CD4-positive, alpha-beta T cell treated with Interleukin-15 for 1 hour (primary cell): ENCODE measurements around the gene KRT10.
"Not testable (repeated sequence)": the region's sequence is repeated elsewhere in the genome, so short reads cannot be mapped to it uniquely, and the experiment has no call there.

Experiments used
- DNase-seq: peaks from one replicate; pipeline ENCODE4 v3.0.0-alpha.2; 2020

Gene KRT10

DNA sequence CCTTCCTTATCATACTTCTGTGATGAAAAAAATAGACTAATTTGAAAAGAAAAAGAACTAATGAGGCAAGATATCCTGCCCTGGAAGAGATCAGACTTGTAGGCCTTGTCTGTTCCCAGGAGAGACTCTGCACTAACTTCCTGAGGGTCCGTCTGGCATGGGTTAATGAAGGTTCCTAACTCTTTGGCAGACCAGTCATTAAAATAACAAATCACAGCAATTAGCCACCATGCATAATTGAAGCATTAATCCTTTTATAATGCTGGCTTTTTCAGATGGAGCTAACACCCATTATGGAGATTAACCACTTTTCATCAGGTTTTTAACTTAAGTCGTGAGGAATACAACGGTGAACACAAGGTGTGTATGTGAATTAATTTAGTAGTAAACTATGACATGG, 10.4 kb upstream of the KRT10 start:
- DNase-seq, result no peak

GRCh38 chr17:40830085-40830776, 7.8 kb upstream of the KRT10 start:
- no peak for DNase-seq

- no peak for DNase-seq
Measured at GRCh38 chr17:40828454-40829044, 6.1 kb upstream of the KRT10 start.

GRCh38 chr17:40827746-40828453, 5.5 kb upstream of the KRT10 start:
- DNase-seq, result no peak

DNA sequence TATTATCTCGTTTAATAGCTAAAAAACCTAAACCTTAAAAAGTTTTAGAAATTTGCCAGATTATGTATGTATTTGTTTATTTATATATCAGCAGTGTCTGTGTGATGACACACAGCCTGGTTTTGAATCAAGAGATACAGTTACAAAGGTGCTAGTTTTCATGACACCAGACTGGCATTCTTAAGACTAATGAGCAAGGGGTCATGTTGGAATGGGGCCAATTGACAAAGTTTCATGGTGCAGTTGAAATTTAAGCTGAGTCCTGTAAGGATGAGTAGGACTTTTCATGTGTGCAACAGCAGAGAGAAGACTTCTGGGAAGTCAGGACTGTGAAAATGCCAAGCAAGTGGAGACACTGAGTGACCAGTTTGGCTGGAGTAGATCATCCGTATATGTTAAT, 3.2 kb upstream of the KRT10 start:
- no peak for DNase-seq

DNA sequence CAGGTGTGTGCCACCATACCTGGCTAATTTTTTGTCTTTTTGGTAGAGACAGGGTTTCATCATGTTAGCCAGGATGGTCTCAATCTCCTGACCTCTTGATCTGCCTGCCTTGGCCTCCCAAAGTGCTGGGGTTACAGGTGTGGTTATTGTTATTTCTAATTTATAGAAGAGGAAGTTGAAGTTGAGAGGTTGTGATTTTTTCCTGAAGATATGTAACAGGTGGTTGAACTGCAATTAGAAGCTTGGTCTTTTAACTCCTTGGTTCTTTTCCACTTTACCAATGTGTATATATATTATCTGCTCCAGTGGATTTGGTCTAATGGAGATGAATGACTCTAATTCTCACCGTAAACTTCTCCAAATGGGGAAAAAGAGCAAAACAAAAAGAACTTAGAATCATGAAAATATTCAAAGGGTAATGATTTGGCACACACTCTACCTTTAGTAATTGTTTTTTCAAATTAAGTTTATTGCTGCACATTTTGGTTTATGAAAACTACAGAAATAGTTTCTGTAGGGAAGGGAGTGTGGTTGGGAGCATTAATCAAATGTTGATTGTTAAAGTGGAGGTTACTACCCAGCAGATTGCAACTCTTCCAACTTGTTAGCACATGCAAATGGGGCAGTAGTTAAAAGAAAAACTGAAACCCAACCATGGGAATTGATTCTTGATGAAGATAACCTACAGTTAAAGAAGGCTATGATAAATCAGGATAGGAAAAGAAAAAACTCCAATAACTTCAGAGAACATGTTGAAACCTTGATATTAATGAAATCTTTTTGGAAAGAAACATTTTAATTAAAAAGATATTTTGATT, 1.8 kb upstream of the KRT10 start:
- DNase-seq, result no peak

DNA sequence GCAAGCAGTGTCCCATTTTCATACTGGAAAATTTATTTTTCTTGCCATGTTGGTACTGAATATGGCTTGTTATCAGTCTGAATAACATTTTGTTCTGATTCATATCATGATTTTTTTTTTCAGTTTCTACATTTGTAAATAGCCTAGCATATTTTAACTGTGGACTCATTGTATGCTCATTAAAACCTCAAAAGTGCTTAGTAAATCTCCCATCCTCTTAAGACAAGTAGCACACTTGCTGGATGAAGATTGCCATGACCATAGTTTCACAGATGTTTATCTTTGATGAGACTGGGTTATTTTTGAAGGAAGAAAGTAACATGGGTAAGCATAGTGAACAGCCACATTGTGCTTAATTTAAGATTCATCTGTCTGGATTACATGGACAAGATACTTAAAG, 878 bp downstream of the KRT10 start:
- no peak for DNase-seq

DNA sequence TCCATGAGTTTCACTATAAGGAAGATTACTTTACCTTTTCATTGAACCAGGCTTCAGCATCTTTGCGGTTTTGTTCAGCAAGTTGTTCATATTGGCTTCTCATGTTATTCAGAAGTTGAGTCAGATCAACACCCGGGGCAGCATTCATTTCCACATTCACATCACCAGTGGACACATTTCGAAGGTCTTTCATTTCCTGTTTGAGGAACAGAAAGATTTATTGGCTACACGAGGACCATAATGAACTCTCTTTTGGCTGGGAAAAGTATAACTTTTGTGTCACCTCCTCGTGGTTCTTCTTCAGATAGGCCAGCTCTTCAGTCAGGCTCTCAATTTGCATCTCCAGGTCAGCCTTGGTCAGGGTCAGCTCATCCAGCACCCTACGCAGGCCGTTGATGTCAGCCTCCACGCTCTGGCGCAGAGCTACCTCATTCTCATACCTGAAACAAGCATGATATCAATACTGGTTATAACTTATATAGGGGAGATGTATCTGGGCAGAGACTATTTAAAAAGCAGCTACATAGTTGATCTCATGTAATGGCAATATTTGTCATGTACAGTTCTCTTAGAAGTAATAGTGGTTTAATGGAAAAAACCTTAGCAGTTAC, 2.1 kb downstream of the KRT10 start:
- no peak for DNase-seq

DNA sequence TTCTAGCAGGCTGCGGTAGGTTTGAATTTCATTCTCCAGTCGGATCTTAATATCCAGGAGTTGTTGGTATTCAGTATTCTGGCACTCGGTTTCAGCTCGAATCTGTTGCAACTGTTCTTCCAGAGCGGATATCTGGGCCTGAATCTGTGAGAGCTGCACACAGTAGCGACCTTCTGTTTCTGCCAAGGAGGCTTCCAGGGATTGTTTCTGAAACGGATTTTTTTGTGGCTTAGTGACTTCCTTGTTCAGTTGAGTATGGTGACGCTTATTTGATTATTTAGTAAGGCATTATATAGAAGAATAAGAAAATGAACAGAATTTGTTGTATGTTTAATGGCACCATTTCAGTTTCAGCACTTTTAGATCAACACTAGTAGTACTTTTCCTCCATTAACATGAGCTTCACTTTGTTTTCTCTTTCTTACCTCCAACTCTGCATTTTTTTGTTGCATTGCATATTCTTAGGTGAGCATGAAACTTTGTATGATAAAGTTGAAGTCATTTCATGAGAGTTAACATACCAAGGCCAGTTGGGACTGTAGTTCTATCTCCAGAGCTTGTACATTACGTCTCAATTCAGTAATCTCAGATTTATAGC, 2.8 kb downstream of the KRT10 start:
- DNase-seq, result no peak

GRCh38 chr17:40818733-40819527, 3.5 kb downstream of the KRT10 start:
- peak; percentile 87 for DNase-seq

GRCh38 chr17:40818343-40818732, 4.1 kb downstream of the KRT10 start:
- DNase-seq, result no peak

GRCh38 chr17:40817103-40817682, 5.2 kb downstream of the KRT10 start:
- no peak for DNase-seq

- no peak for DNase-seq
Measured at GRCh38 chr17:40816569-40816968, 5.8 kb downstream of the KRT10 start.

- no peak for DNase-seq
Measured at GRCh38 chr17:40815381-40815780, 7.0 kb downstream of the KRT10 start.

- DNase-seq, result not testable (repeated sequence)
Measured at GRCh38 chr17:40814657-40815056, 7.8 kb downstream of the KRT10 start.

- DNase-seq, result no peak
Measured at GRCh38 chr17:40813804-40814203, 8.6 kb downstream of the KRT10 start.

DNA sequence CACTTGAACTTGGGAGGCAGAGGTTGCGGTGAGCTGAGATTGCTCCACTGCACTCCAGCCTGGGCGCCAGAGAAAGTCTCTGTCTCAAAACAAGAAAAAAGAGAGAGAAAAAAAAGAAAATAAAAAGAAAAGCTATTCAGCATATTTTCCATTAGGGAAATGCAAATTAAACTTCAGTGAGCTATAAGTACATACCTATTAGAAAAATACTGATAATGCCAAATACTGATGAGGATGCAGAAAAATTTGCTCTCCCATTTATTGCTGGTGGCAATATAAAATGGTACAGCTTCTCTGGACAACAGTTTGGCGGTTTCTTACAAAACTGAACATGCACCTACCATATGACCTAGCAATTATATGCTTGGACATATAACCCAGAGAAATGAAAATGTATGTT, 9.8 kb downstream of the KRT10 start:
- DNase-seq, result no peak

DNA sequence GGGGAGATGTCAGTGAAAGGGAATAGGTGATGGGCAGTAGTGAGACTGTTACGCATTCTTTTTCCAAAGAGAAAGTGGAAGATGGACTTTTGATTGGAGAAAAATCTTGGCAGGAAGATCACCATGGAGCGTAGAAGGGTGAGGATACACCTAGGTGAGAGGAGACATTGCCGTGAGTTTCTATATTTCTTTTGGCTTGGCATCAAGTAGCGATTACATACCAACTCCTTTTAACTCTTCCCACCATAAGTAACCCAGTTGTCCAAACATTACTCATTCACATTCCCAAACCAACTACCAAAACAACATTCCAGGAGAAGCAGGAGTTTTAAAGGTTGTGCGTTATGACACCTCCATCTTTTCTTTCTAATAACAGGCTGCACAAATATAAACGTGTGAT, 11.9 kb downstream of the KRT10 start:
- DNase-seq, result no peak

DNA sequence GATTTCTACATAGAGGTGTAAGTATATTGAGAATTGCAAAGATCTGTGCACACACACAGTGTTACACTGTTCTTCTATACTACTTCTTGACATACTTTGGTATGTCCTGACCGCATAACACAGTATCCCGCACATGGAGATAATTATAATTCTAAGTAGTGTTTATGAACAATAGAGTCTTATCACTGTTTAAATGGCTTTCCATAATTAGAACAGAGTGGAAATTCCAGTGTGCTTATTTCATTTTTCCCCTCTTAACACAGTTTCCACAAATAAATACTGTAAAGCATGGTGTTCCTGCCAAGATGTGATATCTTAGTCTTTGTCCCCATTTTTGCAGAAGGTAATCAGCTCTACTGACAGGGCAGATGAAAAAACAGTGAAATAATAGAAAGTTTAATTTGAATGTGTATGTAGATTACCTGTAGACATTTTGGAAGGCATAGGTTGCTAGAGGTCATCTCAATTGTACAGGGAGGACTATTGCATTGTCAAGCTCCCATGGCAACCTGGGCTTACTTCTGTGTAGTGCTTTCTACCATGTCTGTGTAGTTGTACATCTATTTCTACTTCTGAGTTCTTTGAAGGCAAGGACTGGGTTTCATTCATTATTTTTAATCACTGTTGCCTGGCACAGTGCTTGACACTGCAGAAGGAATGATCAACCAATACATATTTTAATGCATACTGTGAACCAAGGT, 12.5 kb downstream of the KRT10 start:
- DNase-seq, result no peak

- DNase-seq, result no peak
Measured at GRCh38 chr17:40806131-40806530, 16.3 kb downstream of the KRT10 start.

DNA sequence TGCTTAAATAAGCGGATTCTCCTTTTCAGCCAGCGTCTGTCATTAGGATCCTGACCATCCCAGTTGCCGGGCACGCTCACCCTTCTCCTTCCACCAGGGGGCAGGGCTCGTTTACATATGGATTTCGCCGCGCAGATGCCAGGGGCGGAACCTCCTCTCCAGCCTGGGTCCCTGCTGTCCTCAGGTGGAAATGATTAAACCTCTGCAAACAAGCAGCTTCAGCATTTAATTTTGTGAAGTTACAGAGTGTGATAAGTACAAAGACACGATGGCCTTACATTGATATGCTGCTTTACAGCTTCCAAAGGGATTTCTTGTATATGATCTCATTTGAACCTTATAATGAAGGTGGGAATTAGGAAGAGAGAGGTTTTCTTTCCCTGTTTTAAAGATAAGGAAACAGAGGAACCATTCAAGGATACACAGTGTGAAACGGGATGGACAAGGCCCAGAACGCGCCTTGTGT, 18.8 kb downstream of the KRT10 start:
- DNase-seq, result peak; percentile 65
